M059J (cell line): ENCODE data around the gene CLEC9A. TPM values are rescaled to one million over a fixed set of nuclear protein-coding genes. Genes with fewer than 3 reads are reported as not detected.

Experiments used
- DNase-seq: peaks from one replicate; pipeline ENCODE4 v3.0.0-alpha.2; 2012; ENCODE audit warnings: low read depth
- total RNA-seq: library from RNA; depleted of rRNA; stranded (reverse); fragments of >200 nt; shearing (Covaris generic); gene quantifications from 2 replicates; pipeline ENCODE4 v1.2.3, GENCODE V29; 2014

Gene CLEC9A
- total RNA-seq, 1 experiment from 2014 or later: not detected

DNA sequence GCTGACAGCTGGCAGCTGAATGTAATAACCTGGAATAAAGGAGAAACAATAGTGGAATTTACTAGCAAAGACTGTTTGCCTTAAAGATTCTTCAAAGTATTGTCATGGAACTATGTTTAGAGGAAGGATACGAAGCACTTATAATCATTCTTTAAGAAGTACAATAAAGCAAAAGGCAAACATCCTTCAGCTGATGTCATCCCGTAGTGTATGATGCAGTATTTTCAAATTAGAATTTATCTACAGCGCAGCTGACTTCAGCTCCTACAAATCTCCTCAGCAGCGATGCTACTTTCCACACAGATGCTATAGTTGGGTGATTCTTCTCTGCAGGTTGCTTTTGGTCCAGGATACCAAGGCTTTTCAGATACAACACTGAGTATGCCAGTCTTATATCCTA is 36.8 kb downstream of the CLEC9A start:
- no peak for DNase-seq

DNA sequence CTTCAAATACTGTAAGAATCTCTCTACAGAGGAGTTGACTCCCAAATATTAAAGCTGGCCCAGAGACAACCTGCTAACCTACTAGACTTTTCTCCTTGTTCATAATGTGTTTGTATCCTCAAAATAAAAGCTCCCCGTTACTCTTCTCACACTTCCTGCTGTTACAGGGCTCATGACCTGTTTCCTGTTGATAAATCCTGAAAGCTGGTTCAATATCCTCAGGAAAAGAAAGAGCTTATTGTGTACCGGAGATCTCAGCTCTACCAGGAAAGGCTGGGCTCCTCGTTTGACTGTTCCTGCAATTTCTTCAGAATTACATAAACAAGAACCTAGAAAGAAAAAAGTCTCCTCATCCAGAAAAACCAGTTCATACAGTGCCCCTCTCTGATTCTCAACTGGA is 37.5 kb downstream of the CLEC9A start:
- DNase-seq: peak; percentile 32

DNA sequence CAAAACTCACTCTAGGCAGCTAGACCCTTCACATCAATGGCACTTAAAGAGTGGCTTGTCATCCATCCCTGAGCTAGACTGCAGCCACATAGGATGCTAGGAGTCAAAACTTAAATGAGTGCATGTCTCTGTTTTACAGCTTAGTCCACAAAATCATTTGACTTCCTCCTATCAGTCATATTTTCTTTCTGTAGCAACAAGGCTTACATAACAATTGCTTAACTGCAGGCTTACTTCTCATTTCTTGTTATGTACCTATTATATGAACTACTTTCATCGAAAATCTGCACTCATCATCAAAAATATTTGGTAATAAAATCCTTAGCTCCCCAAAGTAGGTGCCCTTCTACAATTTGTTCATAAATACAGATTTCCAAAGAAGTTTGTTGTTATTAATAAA is 38.2 kb downstream of the CLEC9A start:
- peak; percentile 15 for DNase-seq

DNA sequence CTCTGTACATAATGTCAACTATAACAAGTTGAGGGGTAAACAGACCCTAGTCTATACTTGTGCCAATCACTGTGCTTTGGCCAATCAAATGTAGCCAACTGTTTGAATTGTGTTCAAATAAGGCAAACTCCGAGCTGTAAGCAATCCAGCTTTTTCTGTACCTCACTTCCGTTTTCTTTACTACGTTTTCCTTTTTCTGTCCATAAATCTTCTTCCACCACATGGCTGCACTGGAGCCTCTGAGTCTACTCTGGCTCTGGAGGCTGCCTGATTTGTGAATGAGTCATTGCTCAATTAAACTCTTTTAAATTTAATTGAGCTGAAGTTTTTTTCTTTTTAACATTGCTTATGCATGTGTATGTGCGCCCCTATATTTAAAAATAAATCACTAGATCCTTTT is 38.6 kb downstream of the CLEC9A start:
- DNase-seq: peak; percentile 92

DNA sequence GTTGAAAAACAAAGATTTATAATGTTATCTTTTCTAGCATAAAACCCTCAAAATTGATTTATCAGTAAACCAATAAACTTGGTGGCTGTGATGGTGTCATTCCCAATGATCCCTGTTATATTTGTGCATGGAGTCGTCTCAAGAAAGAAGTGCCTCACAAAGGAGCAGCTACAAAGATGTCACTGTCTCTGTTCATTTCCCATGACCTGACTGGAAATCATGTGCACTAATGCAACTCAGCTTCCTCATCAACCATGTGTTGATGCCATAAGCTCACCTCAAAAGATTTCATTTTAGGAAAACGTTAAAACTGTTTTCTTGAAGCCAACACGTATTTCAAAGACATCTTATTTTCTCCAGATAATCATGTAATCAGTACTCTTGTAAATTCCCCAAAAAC is 39.5 kb downstream of the CLEC9A start:
- no peak for DNase-seq

DNA sequence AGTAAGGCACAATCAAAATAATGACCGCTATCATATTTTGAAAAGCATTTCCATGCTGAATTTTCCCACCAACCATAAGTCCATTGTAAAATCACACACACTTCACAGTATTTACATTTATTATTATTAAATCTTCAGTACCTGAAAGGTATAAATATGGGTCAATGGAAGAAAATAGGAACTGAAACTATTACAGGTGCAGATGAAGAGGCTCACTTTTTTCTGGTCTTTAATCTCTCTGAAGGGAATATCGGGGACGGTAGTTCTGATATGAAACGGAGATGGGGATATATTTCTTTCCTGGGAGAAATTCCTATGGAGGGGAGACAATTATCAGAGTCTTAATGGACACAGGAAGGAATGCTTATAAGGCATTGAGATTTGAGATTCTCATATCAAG is 39.9 kb downstream of the CLEC9A start:
- DNase-seq: no peak

DNA sequence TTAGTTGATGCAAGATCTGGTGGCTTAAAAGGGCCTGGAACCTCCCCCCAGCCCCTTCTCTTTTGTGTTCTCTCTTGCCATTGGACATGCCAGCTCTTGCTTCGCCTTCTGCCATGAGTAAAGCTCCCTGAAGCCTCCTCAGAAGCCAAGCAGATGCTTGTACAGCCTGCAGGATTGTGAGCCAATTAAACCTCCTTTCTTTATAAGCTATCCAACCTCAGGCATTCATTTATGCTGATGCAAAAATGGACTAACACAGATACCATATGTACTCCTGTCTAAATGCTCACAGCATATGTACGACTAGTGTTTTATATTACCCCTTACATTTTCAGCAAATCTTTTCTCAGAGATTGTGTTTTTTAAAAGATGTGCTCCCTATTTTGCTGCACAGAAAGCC is 41.6 kb downstream of the CLEC9A start:
- no peak for DNase-seq

DNA sequence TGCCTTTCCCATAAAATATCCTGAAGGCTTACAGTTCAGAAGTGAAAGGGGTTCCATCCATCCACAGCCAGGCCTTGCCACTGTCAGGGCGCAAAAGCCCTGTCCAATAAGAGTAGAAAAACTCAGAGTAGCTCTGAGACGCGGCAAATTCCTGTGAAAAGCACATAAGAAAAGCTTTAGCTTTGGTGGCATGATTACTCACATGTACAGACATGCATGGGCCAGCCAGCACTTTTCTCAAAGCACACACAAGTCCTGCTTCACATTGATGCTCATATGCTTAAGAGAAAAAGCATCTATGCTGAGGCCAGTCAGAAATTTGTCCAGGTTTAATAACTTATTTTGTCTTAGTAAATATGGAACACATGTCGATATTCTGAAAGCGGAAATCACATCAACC is 42.8 kb downstream of the CLEC9A start:
- DNase-seq: no peak

DNA sequence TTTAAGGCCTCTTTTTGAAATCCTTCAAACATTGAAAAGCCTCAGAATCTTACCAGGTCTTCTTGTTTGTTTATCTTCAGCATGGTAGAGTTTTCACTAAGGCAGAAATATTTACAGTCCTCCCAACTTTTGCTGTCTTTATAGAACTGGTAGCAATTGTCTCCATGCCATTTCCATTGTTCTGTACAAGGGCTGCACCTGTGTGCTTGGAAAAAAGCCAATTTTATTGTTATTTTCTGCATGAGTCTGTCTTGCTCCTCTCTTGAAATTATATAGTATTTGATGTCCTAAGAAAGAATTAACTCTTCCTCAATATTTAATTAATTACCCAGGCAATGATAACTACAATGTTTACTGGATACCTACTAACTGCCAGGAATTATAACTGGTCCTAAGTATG is 45.0 kb downstream of the CLEC9A start:
- no peak for DNase-seq

DNA sequence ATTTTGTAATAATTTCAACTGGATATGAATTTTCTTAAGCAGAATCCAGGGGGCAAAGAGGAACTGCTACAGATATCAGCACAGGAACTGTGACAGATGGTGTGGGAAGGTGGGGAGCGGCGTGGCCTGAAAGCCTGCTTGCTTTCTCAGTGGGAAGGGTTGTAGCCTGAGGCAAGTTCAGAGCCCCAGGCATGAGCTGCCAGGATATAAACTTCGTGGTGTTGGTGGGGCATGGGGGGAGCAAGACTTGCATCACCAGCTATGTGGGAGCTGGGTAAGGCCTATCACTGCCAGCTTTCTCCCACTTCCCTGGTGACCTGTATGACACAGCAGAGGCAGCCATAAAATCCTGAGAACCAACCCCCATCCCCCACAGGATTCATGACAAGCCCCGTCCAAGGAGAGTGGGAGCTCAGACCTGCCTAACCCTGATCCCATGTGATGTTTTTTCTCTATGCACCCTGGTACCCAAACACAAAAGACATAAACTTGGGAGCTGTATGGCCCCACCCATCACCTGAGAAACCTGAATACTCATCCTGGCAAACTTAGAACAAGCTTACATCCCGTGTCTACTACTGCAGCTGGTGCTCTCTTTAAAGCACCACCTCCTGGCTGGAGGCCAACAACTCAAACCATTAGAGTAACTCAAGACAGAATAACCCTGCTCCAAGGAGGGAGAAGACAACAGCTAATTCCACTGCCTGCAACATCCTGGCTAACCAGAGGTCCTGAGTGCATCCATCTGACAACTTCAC is 51.8 kb downstream of the CLEC9A start:
- peak; percentile 42 for DNase-seq

DNA sequence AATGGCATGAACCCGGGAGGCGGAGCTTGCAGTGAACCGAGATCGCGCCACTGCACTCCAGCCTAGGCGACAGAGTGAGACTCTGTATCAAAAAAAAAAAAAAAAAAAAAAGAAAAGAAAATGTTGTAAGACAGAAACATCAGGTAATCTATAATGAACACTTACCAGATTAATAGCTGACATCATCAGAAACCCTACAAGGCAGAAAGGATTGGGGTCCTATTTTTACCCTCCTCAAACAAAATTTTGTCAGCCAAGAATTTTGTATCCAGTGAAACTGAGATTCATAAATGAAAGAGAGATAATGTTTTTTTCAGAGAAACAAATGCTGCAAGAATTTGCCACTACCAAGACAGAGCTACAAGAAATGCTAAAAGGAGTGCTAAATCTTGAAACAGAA is 54.3 kb downstream of the CLEC9A start:
- no peak for DNase-seq

DNA sequence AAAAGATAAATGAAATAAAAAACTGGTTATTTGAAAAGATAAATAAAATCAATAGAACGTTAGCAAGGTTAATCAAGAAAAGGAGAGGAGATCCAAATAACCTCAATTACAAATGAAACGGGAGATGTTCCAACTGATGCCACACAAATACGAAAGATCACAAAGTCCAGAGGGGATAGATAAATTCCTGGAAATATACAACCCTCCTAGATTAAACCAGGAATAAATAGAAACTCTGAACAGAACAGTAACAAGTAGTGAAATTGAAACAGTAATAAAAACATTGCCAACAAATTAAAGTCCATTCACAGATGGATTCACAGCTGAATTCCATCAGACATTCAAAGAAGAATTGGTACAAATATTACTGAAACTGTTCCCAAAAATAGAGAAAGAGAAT is 55.9 kb downstream of the CLEC9A start:
- no peak for DNase-seq

DNA sequence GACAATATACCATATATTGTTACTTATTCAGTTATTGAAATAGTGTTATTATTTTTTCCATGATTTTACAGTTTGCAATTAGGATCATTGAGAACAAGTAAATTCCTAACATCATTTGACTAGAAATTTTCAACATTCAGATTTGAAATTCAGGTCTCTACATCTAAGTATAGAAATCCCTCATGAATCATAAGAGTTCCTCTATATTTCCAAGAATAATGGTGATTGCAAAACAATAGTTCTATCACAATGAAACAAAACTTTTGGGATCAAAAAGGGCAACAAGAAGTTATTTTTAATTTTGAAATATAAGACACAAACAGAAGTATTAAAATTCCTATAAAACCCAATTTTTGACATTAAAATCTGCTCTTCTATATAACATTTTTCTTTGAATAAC is 57.5 kb downstream of the CLEC9A start:
- no peak for DNase-seq

DNA sequence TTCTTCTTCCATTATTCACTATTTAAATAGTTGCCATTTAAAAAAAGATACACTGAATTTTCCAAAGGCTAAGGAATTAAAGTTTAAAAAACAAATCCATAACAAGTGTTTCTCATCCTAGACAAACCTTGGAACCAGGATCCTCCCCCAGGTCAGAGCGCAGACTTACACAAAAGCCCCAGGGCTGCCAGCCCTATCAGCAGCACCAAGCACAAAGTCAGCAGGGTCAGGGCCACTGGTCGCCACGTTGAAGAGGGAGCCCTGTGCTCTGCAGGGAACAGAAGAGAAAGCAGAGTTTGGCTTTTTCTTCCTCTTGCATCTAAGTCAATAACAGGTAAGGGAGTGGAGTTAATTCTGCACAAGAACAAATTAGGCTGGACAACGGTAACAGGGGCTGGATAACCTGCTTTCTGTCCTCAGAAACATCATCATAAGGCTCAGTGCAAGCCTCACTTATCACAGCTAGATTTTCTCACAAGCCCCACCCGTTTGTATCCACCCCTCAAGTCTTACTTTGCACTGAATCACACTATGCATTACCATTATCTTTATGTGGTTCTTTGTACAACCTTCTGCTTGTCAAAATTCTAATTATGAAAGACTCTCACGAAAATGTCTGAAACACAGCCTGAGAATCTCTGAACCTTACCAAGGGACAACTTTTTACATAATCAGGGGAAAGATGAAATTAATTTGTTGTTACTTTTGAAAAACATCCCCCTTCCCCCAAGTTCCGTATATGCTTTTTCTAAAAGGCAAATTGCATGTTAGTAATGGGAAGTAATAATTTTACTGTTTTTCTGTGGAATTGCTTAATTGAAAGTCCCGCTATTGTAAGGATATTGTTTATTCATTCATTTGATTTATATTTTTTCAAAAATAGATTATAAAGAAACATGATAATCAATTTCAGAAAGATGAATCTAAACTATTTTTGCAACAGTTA is 58.7 kb downstream of the CLEC9A start:
- no peak for DNase-seq

DNA sequence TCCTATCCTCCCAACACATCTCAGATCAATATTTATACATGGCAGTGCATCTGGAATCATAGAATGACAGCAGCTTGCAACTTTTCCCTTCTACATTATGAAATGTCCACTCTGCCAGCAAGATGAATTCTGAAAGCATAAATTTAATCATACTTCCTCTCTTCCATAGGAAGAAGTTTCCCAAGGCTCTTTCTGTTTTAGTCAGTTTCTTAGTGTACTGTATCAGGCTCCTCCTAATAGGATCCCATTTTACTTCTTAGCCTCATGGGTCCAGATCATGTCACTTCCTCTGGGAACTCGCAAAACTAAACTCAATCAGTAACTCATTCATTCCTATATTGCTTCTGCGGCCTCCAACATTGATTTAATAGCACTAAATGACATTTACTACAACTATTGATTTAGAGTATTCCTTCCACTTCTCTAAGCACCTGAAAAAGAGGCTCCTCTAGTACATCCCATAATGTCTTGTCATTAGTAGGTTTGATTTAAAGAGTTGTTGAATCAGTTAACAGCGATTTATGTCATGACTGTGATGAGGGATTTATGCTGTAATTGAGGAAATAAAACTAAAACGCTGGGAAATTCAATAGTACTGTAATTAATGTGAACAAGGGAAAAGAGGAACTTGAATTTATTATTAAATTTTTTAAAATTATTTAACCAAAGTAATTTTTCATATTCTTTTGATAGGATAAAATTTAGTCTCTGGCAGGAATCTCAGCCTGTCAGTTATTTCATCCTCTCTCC is 64.3 kb downstream of the CLEC9A start:
- DNase-seq: no peak

DNA sequence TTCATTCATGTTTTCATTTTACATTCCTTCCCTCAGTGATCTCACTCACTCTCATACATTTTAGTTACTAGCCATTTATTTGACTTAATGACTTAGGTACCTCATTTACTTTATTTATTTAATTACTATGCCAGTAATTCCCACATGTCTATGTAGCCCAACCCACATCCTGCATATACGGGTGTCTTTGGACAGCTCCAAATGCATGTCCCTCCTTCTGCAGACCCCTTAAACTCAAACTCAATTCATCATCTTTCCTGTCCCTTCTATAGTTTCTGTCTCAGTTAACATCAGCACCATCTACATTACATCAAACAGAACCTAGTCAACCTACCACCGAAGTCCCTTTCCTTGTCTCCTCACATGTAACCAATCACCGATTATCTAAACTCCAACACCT is 65.5 kb downstream of the CLEC9A start:
- DNase-seq: no peak

DNA sequence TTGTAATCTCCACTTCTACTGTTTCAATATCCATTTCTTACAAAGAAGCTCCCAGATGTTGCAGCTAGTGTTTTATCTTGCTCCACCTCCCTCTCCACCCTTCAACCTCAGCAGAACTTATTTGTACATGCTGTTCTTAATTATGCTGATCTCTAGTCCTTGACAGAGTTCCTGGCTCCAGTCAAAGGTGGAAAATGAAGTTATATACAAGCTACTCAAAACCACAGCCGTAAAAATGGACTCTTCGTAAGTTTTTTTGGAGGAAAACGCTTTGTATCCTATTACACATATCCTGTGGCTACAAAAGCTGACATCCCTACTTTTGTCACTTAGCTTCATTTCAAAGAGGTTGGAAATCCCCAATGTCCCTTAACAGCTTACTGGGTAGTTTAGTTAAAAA is 67.0 kb downstream of the CLEC9A start:
- peak; percentile 55 for DNase-seq

DNA sequence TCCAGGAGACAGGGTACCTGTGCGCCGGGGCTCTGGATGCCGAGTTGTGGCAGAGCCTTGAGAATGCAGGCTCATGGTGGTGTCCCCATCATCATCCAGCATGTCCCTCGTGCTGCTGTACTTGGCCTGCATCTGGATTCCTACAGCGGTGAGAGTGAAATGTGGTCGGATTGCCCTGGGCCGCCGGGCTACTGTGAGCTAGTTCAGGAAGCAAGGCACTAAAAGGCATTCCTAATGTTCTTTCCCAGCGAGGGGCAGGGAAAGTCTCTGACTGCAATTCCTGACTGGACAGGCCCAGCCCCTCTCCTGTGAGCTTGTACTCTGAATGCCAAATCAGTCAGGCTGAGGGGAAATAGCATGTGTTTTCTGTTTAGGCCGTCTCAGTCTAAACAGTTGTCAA is 68.3 kb downstream of the CLEC9A start, which contains the start of gene CLEC1A:
Gene CLEC1A, minus strand, starts transcription at position 195 of the 400 bp plus-strand sequence. Its CDS starts 63 bp downstream, at position 132.
- DNase-seq: peak; percentile 43

DNA sequence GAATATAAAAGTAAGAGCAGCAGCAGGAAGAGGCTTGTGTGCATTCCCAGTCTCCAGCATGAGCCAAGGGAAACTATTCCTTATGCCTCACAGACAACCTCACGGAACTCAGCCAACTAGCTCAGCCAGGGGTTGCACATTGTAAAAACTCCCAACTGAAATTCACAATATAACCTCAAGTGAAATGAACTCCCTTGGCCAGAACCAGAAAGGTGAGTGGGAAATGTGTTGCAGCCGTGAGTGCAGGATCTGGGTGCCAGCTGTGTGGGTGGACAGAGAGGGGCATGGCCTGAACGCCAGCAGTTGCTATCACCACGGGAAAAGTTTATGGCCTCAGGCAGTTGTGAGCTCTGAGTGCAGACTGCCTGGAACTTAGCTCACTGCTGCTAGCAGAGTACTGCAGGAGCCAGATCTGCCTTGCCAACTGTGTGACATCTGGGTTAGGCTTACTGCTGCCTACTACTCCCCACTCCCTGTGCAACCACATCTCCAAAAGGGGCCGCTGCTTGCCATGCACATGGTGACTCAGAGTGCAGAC is 70.6 kb downstream of the CLEC9A start:
- DNase-seq: peak; percentile 91

DNA sequence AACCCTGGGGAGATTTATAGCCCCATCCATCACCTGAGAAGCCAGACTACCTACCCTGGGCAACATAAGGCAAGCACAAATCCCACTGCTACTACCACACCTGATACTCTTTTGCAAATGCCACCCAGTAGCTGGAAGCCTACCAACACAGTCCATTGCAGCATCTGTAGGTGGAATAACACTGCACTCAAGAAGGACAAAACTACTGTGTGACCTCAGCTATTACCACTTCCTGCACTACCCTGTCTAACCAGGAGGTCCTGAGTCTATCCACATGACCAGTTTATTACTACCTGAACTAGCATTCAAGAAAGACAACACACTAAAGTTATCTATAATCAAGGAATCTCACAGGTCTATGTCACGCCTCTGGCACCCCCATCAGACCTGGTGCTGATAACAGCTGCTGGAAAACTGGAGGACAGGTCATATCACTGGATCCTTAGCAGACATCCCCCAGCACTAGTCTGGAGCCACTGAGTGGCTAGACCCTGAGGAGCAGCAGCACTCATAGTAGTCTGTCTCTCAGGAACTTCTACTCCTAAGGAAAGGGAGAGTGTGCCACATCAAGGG is 71.3 kb downstream of the CLEC9A start:
- peak; percentile 47 for DNase-seq

DNA sequence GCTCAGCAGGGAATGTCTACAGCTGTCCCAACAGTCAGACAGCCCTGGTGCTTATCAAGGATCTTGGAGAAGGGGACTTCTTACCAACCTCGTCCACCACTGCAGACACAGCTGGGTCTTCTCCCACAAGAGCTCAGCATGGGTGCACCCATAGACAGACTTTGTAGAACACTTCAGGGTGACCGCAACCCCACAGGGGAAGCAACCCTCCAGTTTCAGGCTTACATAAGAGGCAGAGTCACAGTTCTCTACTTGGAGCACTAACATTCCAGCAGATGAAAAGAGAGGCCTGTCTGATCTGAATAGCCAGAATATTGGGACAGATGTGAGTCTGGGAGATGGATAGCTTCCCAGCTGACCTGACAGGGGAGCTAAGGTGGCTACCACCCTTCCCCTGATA is 71.8 kb downstream of the CLEC9A start:
- DNase-seq: no peak
